Anterior cingulate cortex (tissue), 58 donors: ENCODE measurements around the gene DZIP1L.

Experiments used
- DNase-seq, 58 donors: peaks; one replicate each; lab custom pipeline; 2025; lab: John Stamatoyannopoulos, UW

DZIP1L gene

GRCh38 chr3:138043266-138044029 is 72.0 kb downstream of the DZIP1L start:
- DNase-seq, result no peak

GRCh38 chr3:138042043-138042442 is 73.4 kb downstream of the DZIP1L start:
- DNase-seq, result no peak

GRCh38 chr3:138038725-138039462 is 76.5 kb downstream of the DZIP1L start:
- DNase-seq, result no peak

GRCh38 chr3:138036572-138036971 is 78.8 kb downstream of the DZIP1L start:
- DNase-seq, result no peak

- DNase-seq, result no peak
Observed at GRCh38 chr3:138034918-138035317, 80.5 kb downstream of the DZIP1L start.

- DNase-seq, result no peak
Observed at GRCh38 chr3:138033202-138033691, 82.2 kb downstream of the DZIP1L start.

- no peak for DNase-seq
Observed at GRCh38 chr3:138032567-138032966, 82.8 kb downstream of the DZIP1L start.

GRCh38 chr3:138031536-138031935 is 83.9 kb downstream of the DZIP1L start:
- DNase-seq, result no peak

- DNase-seq, result no peak
Observed at GRCh38 chr3:138030734-138031280, 84.6 kb downstream of the DZIP1L start.

- DNase-seq, result no peak
Observed at GRCh38 chr3:138027821-138028220, 87.6 kb downstream of the DZIP1L start.

GRCh38 chr3:138025553-138025952 is 89.9 kb downstream of the DZIP1L start:
- DNase-seq, result no peak

GRCh38 chr3:138023754-138024153 is 91.7 kb downstream of the DZIP1L start:
- no peak for DNase-seq

GRCh38 chr3:138019281-138020069 is 95.9 kb downstream of the DZIP1L start:
- no peak for DNase-seq

GRCh38 chr3:138016065-138016464 is 99.3 kb downstream of the DZIP1L start:
- no peak for DNase-seq

- no peak for DNase-seq
Observed at GRCh38 chr3:138012526-138012925, 102.9 kb downstream of the DZIP1L start.
